Measurements from ENCODE around the gene NRG2. TPM values are rescaled to one million over a fixed set of nuclear protein-coding genes. Genes with fewer than 3 reads are reported as not detected.

The NRG2 gene
- total RNA-seq, 1 donor from 2014 or later: 1.4 TPM

- H3K9me3 Mint-ChIP-seq: no peaks in the 10 kb centered on the region
- H3K27ac Mint-ChIP-seq: no peak overlapping the region
- no peaks in the 10 kb centered on the region for H3K36me3 Mint-ChIP-seq
- peaks cover 3% of the 10 kb centered on the region for H3K27me3 Mint-ChIP-seq
- DNase-seq (ENCODE audit: extremely low spot score, unreplicated experiment): no peak
- no peak overlapping the region for H3K4me3 Mint-ChIP-seq
- no peaks in the 10 kb centered on the region for H3K4me1 Mint-ChIP-seq (ENCODE audit: unreplicated experiment)
- TF ChIP-seq, protein P1, sequence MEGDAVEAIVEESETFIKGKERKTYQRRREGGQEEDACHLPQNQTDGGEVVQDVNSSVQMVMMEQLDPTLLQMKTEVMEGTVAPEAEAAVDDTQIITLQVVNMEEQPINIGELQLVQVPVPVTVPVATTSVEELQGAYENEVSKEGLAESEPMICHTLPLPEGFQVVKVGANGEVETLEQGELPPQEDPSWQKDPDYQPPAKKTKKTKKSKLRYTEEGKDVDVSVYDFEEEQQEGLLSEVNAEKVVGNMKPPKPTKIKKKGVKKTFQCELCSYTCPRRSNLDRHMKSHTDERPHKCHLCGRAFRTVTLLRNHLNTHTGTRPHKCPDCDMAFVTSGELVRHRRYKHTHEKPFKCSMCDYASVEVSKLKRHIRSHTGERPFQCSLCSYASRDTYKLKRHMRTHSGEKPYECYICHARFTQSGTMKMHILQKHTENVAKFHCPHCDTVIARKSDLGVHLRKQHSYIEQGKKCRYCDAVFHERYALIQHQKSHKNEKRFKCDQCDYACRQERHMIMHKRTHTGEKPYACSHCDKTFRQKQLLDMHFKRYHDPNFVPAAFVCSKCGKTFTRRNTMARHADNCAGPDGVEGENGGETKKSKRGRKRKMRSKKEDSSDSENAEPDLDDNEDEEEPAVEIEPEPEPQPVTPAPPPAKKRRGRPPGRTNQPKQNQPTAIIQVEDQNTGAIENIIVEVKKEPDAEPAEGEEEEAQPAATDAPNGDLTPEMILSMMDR (conservative IDR thresholded peaks at IDR 0.05): no peak
These were observed 29.6 kb downstream of the NRG2 start for GRCh38 chr5:140013536-140013935.

GRCh38 chr5:140012443-140012842 lies 30.7 kb downstream of the NRG2 start:
- no peak overlapping the region for H3K27ac Mint-ChIP-seq
- peaks cover 6% of the 10 kb centered on the region for H3K27me3 Mint-ChIP-seq
- H3K4me3 Mint-ChIP-seq: no peak overlapping the region
- H3K4me1 Mint-ChIP-seq (ENCODE audit: unreplicated experiment): no peaks in the 10 kb centered on the region
- no peaks in the 10 kb centered on the region for H3K9me3 Mint-ChIP-seq
- no peak for DNase-seq (ENCODE audit: extremely low spot score, unreplicated experiment)
- TF ChIP-seq, protein P1 (conservative IDR thresholded peaks at IDR 0.05): no peak
- no peaks in the 10 kb centered on the region for H3K36me3 Mint-ChIP-seq

DNA sequence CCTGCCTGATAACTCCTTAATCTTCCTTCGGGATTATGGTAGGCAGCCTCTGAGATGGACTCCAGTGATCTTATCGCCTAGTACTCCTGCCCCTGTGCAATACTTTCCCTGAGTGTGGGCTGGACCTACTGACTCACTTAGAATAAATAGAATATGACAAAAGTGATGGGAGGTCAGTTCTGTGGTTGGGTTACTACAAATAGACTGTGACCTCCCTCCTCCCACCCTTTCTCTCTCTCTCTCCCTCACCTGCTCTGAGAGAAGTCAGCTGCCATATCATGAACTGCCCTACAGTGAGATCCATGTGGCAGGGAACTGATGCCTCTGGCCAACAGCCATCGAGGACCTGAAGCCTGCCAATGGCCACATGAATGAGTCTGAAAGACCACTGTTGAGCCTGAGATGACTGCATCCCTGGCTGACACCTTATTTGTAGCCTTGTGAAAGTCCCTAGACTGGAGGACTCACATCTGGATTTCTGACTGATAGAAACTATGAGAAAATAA lies 31.7 kb downstream of the NRG2 start:
- Mint-ChIP-seq H3K27ac (no peak overlapping the region), H3K4me3 (no peak overlapping the region), H3K36me3 (no peaks in the 10 kb centered on the region), H3K4me1 (ENCODE audit: unreplicated experiment) (no peaks in the 10 kb centered on the region), H3K9me3 (no peaks in the 10 kb centered on the region), H3K27me3 (peaks cover 16% of the 10 kb centered on the region)
- DNase-seq (ENCODE audit: extremely low spot score, unreplicated experiment): no peak
- TF ChIP-seq, protein P1 (conservative IDR thresholded peaks at IDR 0.05): no peak

DNA sequence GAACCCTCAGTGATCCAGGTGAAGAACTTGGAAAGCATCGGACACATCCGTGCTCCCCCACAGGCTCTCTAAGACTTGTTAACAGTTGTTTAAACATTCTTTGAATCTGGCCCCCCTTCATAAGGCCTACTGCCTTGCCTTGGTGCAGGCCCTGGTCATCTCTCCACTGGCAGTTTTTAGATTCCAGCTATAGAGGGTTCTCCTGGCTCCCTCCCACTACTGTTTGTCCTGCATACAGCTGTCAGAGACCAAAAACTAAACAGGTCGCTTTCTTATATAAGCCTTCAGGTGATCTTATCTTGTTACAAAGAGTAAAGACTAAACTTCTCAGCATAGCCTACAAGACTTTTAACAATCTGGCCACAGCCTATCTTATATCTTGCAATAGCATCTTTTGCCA lies 32.3 kb downstream of the NRG2 start:
- Mint-ChIP-seq H3K27ac (no peak overlapping the region), H3K4me1 (ENCODE audit: unreplicated experiment) (no peaks in the 10 kb centered on the region), H3K4me3 (no peak overlapping the region), H3K9me3 (no peaks in the 10 kb centered on the region), H3K36me3 (no peaks in the 10 kb centered on the region), H3K27me3 (peaks cover 19% of the 10 kb centered on the region)
- TF ChIP-seq, protein P1 (conservative IDR thresholded peaks at IDR 0.05): no peak
- no peak for DNase-seq (ENCODE audit: extremely low spot score, unreplicated experiment)

DNA sequence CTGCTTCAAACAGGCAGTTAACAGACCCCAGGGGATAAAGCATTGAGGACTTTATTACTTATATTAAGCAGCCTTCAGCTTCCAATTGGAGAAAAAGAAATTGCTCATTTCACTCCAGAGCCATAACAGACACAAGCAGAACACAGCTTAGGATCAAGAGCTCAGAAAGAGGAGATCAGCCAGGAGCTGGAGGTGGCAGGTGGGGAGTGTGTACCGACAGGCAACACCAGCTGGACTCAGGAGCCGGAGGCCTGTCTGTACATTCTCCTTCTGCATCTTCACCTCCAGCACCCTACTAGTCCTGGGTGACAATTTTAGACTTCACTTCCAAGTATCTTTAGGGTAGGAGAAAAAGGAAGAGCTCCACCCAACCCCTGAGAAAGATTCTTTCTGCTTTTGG lies 35.8 kb downstream of the NRG2 start:
- no peak overlapping the region for H3K27ac Mint-ChIP-seq

More for the DNA sequence above, 35.8 kb downstream of the NRG2 start:
- TF ChIP-seq, protein P1 (conservative IDR thresholded peaks at IDR 0.05): no peak
- H3K4me3 Mint-ChIP-seq: no peak overlapping the region
- peaks cover 50% of the 10 kb centered on the region for H3K27me3 Mint-ChIP-seq
- DNase-seq (ENCODE audit: extremely low spot score, unreplicated experiment): no peak
- no peaks in the 10 kb centered on the region for H3K4me1 Mint-ChIP-seq (ENCODE audit: unreplicated experiment)
- no peaks in the 10 kb centered on the region for H3K9me3 Mint-ChIP-seq
- H3K36me3 Mint-ChIP-seq: no peaks in the 10 kb centered on the region
